Non-pigmented ciliary epithelial cell (primary cell): Measurements from ENCODE around the gene FBLN2.

ENCODE experiments used
- DNase-seq: peaks from one replicate; pipeline ENCODE4 v3.0.0-alpha.2; 2010; ENCODE audit warnings: low read depth

FBLN2 gene

GRCh38 chr3:13532085-13532484 lies 16.8 kb upstream of the FBLN2 start:
- DNase-seq: no peak

- no peak for DNase-seq
Measured at GRCh38 chr3:13532631-13533030, 16.3 kb upstream of the FBLN2 start.

- no peak for DNase-seq
Measured at GRCh38 chr3:13533885-13534301, 15.0 kb upstream of the FBLN2 start.

GRCh38 chr3:13535526-13535875 lies 13.4 kb upstream of the FBLN2 start:
- no peak for DNase-seq

- no peak for DNase-seq
Measured at GRCh38 chr3:13535905-13536304, 13.0 kb upstream of the FBLN2 start.

GRCh38 chr3:13536432-13536831 lies 12.5 kb upstream of the FBLN2 start:
- no peak for DNase-seq

GRCh38 chr3:13536832-13537231 lies 12.1 kb upstream of the FBLN2 start:
- DNase-seq: no peak

GRCh38 chr3:13537244-13537908 lies 11.5 kb upstream of the FBLN2 start:
- DNase-seq: no peak

GRCh38 chr3:13537909-13538296 lies 11.0 kb upstream of the FBLN2 start:
- DNase-seq: peak; percentile 85

GRCh38 chr3:13538520-13539291 lies 10.2 kb upstream of the FBLN2 start:
- DNase-seq: no peak

GRCh38 chr3:13539292-13539638 lies 9.7 kb upstream of the FBLN2 start:
- DNase-seq: no peak

- DNase-seq: no peak
Measured at GRCh38 chr3:13539671-13540070, 9.3 kb upstream of the FBLN2 start.

- no peak for DNase-seq
Measured at GRCh38 chr3:13540297-13540995, 8.5 kb upstream of the FBLN2 start.

- no peak for DNase-seq
Measured at GRCh38 chr3:13541691-13542090, 7.2 kb upstream of the FBLN2 start.

- no peak for DNase-seq
Measured at GRCh38 chr3:13542142-13542541, 6.8 kb upstream of the FBLN2 start.

- DNase-seq: no peak
Measured at GRCh38 chr3:13543253-13543652, 5.7 kb upstream of the FBLN2 start.

- DNase-seq: peak; percentile 83
Measured at GRCh38 chr3:13544293-13544831, 4.6 kb upstream of the FBLN2 start.

- no peak for DNase-seq
Measured at GRCh38 chr3:13544951-13545651, 3.8 kb upstream of the FBLN2 start.

GRCh38 chr3:13545952-13546454 lies 2.9 kb upstream of the FBLN2 start:
- DNase-seq: no peak

- DNase-seq: no peak
Measured at GRCh38 chr3:13546667-13547171, 2.2 kb upstream of the FBLN2 start.

- DNase-seq: no peak
Measured at GRCh38 chr3:13547591-13548371, 1.1 kb upstream of the FBLN2 start.
